Occipital lobe (tissue), 2 donors: ENCODE data around the gene PLAC1. TPM values are rescaled to one million over a fixed set of nuclear protein-coding genes. Genes with fewer than 3 reads are reported as not detected.

ENCODE experiments used
- DNase-seq: peaks from one replicate; lab custom pipeline; 2025; lab: John Stamatoyannopoulos, UW
- total RNA-seq: library from RNA; depleted of rRNA; stranded (reverse); fragments of >200 nt; gene quantifications from one replicate; pipeline ENCODE4 v1.2.3, GENCODE V29; 2014

The PLAC1 gene
- total RNA-seq, 1 donor from 2014 or later, result not detected

DNA sequence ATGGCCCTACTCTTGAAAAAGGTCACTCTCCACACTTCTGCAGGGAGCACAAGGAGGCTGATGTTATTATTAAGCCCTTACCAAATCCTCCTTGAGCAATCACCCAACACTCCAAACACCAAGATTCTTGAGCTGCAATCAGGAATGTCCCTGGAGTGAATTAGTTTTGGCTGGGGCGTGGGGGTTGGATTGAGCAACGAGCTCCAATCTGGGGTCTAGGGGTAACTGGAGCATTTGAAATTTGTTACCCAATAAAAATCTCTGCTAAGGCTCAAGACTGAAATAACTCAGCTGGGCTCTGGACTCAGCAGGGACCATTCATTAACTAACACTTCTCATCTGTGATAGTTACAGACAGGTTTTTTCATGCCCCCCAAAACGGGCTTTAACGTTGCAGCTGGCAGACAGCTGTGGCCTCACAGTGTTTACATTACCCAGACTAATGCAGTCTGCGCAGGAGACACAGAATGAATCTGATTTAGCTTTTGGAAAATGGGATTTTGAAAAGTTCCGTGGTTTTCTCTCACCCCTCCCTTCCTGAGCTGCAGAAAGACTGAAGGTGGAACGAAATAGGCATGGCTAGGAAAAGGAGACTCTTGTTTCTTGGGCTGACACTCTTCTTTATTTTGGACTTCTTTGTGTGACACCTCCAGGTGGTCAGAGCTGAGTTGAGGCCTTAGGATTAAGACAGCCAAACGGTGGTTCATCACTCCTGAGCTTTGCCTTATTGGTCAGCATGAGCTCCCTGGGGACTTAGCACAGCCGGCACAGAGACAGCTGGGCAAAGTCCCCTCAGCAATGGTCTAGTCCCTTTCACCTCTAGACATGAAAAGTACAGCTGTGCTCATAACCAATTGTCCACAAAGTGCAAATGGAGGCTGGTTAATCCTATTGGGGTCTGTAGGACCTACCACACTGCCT lies 26.6 kb downstream of the PLAC1 start:
- DNase-seq, result no peak

DNA sequence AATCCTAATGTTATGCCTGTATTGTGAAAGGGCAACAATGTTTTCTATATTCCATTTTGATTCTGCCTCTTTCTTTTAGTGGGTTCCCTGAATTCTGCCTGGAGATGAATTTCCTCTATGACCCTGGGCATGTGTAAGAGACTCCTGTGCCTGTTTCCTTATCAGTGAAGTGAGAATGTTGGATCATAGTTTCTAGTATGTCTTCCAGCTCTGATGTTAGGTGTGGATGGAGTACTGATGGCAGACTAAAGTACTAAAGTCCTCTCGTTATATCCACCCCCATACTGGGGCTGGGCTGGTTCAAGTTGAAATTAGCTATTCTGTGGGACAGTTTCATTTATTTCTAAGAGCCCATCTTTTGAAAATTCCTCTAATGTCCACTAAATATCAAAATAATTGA lies 29.6 kb downstream of the PLAC1 start:
- DNase-seq, result no peak

DNA sequence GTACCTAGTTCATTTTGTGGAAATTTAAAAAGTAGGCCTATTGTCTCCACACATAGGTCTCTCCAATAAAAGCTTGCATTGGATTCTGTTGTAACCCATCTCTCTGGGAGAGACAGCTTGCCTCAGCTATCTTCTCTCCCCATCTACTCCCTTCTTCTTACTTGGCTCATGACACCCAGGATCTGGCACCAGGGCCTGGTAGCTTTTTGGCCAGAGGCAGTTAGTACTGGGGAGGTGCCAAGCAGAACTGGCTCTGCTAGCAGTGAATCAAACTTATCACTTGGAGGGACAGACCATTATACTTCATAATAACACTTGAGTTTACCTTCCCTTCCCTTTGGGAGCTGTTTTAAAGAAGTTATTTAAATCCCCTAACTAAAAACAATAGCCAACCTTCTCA lies 31.8 kb downstream of the PLAC1 start:
- no peak for DNase-seq

DNA sequence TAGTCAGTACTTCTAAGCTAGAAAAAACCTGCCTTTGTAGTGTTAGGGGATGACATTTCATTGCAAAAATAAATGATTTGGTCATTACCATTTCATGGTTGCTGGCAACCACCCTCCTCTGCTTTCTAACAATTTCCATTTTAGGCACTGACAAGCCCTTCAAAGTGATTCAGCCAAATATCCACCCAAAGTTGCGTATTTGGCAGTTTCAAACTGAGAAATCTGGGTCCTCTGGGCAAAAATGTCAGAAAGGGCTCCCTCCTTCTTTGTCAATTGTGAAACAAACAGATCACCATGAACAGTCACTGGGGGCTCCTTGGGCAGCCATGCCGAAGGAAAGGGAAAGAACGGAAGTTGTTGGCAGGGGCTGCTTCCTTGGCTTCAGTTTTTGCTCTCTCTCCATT lies 33.0 kb downstream of the PLAC1 start:
- no peak for DNase-seq

DNA sequence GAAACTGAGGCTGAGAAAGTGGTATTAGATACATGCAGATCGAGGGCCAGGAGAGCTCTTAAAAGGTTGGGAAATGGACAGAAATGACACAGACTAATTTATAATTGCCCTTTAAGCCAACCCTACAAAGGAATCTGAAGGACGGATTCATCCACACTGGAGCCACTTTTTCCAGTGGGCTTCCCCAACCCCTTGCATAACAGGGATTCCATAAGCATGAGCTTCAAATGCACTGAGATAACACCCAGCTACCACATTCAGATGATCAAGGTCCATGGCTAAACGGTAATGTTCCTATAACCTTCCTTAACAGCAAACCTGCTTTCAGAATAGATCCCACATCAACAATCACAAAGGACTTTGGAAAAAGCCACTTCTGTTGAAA lies 34.2 kb downstream of the PLAC1 start:
- DNase-seq, result no peak

DNA sequence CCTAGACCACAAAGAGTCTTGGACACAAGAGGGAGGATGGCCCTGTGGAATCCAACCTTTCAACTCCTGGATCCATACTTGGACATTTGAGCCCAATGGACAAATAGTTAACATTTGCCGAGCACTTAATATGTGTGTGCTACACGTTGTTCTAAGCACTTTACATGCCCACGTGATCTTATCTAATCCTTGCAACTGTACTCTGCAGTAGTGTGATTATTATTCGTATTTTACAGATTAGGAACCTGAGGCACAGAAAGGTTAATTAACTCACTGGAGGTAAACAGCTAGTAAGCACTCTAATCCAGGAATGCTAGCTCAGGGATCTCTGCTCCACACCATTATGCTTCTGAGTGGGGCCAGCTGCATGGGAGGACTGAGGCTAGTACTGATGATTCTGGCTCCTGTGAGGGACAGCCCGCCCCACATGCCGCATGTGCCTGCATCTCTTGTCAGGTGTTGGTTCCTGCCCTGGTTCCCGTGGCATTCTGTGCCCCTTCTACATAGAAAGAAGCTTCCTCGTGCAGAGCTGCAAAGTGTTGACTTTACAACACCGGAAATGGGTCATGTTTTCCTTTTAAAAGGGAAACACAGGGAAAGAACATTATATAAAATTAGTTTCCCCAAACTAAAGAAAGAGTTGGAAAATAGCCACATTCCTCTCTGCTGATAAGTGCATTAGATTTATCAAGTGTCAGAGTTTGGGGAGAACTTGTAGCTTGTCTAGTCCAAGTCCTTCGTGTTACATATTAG lies 34.8 kb downstream of the PLAC1 start:
- DNase-seq, result no peak

DNA sequence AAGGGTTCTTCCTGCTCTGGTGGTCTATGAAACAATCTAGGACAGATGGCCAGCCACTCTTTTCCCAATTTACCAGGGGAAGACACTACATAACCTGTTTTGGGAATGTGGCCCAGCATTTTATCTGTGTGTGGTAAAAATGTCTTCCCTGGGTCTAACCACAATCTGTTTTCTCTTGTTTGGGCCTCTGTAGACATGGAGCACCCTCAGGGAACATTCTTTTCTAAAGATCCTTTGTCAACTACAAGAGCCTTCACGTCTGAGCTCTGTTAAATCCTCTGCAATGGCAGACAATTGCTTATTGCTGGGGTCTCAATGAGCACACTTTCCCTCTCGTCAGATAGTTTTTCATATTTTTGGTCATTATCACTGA lies 35.5 kb downstream of the PLAC1 start:
- DNase-seq, result no peak

DNA sequence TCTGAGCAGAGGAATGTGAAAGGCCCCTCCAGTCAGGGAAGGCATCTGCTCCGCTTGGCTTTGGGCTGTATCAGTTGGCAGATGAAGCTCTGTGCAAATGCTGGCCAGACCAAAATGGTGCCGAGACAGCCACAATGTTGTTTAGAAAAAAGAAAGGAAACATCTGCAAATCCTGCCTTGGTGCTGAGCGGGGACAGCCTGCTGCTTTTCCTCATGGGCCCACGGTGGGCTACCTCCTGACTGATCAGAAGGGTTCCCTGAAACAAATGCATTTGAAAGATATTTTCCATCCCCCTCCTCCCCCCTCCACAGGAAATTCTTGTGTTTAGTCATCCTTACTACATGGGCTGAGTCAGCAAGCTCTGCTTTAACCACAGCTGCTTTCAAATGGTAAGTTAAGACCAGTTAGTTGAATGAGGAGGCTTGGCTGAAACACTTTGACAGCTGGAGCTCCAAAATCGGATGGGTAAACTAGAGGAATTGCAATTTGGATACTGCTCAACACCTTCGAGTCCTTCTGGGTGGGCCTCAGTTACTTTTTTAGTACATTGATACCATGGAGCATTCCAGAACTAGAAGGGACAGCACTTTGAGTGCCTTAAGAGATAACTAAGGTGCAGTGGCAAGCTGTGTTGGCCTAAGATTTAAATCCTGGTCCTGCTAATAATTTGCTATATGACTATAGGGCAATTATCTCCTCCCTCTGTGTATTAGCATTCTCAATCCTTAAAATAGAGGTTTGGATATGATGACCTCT lies 36.0 kb downstream of the PLAC1 start:
- DNase-seq, result no peak

DNA sequence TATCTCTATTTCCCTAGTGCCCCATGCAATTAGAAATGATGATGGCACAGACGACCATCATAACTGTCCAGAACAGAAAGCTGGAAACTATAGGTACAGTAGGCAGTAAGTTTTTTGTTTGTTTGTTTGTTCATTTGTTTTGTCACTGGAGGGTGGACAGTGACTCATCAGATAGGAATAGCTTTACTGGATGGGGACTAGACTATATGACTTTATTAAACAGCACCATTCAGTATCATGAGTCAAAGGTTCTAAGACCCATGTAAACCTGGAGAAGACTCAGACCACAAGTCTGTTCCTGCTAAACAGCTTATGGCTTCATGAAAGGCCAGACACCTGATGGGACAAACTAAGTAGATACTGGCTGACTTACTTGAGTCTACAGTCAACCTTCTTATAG lies 38.4 kb downstream of the PLAC1 start:
- DNase-seq, result no peak

DNA sequence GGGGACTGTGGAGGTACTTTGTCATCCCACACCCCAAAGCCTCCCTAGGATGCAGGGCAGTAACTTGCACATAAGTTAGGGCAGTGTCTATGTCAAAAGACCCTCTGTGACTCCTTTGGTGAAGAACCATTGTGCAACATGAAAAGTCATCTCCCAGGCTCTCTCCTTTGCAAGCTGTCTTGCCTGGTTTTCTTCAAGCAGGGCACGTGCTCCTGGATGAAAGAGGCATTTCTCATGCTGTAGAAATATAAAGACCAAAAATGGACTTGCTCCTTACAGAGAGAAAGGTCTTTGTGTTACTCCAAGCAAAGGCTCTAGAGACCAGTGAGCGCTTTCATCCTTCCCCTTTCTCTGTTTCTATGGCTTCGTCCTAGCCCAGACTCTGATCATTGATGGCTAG lies 44.9 kb downstream of the PLAC1 start:
- no peak for DNase-seq

DNA sequence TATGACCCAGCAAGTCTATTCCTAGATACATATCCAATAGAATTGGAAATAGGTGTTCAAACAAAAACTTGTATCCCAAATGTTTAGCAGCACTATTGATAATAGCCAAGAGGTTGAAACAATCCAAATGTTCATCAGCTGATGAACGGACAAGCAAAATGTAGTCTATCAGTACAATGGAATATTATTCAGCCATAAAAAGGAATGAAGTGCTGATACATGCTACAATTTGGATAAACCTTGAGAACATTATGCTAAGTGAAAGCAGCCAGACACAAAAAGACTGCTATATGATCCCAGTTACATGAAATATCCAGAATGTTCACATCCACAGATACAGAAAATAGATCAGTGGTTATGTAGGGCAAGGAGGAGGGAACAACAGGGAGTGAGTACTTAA lies 50.1 kb downstream of the PLAC1 start:
- DNase-seq, result no peak

DNA sequence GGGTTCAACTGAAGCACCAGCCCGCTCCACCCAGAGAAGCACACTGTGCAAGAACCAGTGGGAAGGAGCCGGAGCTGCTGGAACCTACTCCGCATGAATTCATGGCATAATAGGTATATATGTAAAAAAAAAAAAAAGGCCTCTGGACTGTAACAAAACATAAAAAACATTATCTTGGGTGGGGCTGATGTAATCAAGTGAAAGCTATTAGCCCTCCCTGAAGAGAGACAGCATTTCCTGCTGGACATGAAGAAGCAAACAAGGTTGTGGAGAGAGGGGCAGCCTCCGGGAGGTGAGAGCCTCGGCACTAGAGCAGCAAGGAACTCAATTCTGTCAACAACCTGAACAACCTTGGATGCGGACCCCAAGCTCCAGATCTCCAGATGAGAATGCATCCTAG lies 50.7 kb downstream of the PLAC1 start:
- no peak for DNase-seq

DNA sequence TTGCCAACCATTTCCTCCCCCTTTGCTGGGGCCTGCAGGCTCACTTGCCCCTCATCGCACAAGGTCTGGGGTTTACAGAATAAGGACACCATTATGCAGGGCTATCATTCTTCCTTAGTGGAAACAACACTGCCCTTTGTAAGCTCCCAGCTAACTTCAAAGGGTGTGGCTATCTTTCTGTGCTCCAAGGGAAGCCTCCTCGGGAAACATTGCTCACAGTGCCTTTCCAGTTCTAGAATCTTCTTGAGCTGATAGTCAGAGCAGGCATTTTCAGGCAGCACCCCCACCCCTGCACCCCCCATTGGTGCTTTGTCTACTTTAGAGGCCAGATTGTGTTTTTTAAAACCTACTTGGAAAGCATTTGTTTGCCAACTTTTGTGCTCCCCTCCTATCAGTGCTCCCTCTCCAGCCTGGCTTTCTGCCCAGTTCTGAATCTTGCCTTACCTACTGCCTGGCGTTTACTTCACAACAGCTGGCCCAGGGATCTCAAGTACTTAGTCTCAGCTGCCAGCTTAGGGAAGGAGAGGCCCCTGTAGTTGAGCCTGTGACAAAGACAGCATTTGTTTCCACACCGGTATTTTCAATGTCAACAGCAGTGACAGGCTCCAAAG lies 53.5 kb downstream of the PLAC1 start:
- no peak for DNase-seq

DNA sequence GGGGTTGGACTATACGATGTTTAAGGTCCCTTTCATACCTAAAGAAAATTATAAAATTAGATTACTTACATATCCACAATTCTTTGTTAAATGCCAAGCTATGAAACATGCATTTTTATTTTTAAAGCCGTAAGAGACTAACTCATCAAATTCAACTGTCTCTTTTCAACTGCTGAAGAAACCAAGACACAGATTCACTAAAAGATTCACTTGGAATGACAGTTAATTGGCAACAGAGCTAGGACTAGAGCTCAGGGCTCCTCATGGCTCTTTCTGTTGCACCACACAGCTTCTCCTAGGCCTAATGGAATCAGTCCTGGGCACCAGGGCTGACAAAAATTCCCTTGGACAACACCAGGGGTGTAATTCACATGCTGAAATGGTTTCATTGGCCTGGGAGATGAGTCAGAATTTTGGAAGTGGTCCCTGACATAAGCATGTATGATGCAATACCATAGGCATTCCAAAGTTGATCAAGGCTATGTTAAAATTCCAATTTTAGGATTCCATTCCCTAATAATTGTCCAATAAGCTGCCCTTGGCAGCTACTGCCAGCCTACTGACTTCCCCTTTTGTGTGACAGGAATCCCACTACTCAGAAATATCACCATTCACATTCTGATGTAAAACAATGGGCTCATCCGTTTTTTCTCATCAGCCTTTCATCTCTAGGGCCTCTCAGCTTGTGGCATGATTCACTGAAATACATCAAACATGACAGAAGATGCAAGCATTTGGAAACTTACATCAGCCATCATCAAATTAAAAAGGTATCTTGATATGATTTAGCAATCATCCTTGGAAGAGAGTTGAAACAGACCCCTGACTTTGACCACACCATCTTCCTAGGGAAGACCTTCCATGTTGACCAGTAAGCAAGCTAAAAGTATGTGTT lies 54.2 kb downstream of the PLAC1 start:
- DNase-seq, result no peak

DNA sequence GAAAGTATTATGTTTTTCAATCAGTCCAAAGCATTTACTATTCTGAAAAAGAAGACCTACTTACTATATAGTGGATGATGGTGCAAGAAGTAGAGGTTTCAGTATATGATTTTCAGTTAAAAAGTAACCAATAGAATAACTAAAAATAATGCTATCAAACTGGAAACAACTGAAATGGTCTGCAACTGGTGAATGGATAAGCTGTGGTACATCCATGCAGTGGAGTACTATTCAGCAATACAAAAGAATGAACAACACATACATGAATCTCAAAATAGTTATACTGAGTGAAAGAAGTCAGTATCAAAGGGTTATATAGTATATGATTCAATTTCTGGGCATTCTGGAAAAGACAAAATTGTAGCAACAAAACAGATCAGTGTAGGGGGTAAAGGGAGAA lies 55.9 kb downstream of the PLAC1 start:
- no peak for DNase-seq

DNA sequence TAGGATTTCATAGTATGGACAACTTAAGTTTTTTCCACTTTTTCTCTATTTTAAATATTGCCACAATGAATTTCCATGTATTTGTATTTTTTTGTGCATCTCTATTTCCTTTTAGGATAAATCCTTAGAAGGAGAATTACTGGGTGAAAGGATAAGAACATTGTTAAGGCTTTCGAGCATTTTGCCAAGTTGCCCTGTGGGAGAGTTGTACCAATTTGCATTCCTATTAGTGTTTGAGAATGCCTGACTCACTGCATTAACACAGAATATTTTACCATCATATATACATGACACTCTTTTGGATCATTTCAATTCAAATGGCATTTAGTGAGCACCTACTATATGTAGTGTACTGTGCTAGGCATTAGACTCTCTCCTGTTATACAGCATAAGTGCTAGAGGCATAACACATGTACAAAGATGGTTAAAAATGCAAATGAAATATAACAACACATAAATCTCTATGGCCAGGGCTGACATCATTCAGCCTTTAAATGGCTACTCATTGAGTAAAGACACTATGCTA lies 57.0 kb downstream of the PLAC1 start:
- no peak for DNase-seq

DNA sequence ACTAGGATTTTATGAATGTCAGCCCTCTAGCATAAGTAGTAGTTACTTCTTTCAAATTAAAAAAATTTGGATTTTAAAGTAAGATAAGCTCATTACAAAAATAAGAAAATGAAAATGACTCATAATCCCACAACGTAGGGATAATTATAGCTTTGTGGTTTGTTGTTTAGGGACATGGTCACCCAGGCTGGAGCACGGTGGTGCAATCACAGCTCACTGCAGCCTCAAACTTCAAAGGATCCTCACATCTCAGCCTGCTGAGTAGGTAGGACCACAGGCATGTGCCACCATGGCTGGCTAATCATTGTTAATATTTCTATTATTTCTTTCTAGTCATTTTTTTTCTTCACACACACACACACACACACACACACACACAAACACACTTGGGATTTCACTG lies 57.6 kb downstream of the PLAC1 start:
- DNase-seq, result no peak

DNA sequence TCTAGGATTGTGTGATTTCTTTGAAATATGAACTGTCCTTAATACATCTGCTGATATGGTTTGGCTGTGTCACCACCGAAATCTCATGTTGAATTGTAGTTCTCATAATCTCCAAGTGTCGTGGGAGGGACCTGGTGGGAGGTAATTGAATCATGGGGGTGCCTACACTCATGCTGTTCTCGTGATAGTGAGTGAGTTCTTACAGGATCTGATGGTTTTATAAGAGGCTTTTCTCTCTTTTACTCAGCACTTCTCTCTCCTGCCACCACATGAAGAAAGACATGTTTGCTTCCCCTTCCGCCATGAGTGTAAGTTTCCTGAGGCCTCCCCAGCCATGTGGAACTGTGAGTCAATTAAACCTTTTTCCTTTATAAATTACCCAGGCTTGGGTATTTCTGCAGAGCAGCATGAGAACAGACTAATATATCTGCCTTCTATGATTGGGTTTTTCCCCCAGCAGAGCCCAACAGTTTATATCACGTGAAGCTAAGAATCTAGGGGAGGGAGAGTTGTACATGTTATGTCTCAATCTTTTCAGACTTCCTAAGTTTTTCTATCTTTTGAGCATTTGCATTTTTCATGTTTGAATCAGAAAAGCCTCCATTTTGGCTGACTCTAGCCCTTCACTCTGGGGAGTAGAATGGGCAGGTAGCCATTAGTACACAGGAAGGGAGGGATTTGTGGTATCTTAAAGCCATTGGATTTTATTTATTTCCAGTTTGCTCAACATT lies 58.9 kb downstream of the PLAC1 start:
- no peak for DNase-seq

DNA sequence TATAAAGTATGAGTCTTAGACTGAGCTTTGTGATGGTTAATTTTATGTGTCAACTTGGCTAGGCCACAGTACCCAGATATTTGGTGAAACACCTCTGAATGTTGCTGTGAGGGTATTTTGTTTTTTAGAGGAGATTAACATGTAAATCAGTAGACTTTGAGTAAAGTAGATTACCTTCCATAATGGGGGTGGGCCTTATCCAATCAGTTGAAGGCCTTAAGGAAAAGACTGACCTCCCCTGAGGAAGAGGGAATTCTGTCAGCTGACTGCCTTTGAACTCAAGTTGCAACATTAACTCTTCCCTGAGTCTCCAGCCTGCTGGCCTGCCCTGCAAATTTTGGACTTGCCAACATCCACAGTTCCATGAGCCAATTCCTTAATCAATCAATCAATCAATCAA lies 66.0 kb downstream of the PLAC1 start:
- DNase-seq, result no peak

DNA sequence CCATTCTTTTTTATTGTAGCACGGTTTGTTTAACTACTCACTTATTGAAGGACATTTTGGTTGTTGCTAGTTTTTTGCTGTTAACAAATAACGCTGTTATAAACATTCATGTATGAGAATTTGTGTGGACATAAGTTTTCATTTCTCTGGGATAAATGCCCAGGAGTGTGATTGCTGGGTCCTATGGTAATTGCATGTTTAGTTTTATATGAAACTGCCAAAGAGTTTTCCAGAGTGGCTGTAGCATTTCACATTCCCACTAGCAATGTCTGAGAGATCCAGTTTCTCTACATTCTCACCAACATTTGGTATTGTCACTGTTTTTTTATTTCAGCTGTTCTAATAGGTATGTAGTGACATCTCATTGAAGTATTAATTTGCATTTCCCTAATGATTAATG lies 66.8 kb downstream of the PLAC1 start:
- no peak for DNase-seq
